Activated B cell treated with CpG ODN at 0.5 μM for 24 hours (primary cell): ENCODE measurements around the gene HAT1. TPM values are rescaled to one million over a fixed set of nuclear protein-coding genes. Genes with fewer than 3 reads are reported as not detected.

ENCODE experiments used
- ATAC-seq: fragments of 200-7000 bp; cut with Tn5 transposase; one replicate; pipeline ENCODE4 v1.10.0; 2021; ENCODE audit warnings: low read depth, mild to moderate bottlenecking, moderate library complexity
- CTCF ChIA-PET: fragments of 350-600 bp; sonication (Branson Sonifier 250); formaldehyde crosslinking; loops from one replicate; lab custom pipeline; 2021; ENCODE audit warnings: antibody characterized with exemption; lab: Charles Lee
- POLR2A ChIA-PET: fragments of 350-600 bp; sonication (Branson Sonifier 250); formaldehyde crosslinking; loops from one replicate; lab custom pipeline; 2021; ENCODE audit warnings: antibody characterized with exemption; lab: Charles Lee
- DNase-seq: peaks from one replicate; pipeline ENCODE4 v3.0.0; 2022
- H3K27ac Mint-ChIP-seq: one replicate; pipeline ENCODE4 v1.8.0; 2020; ENCODE audit warnings: mixed read lengths
- H3K27me3 Mint-ChIP-seq: one replicate; pipeline ENCODE4 v1.8.0; 2021; ENCODE audit warnings: mixed read lengths
- H3K36me3 Mint-ChIP-seq: one replicate; pipeline ENCODE4 v1.8.0; 2021; ENCODE audit warnings: low read depth, mixed read lengths
- H3K4me1 Mint-ChIP-seq: one replicate; pipeline ENCODE4 v1.8.0; 2021; ENCODE audit warnings: mixed read lengths
- H3K4me3 Mint-ChIP-seq: one replicate; pipeline ENCODE4 v1.8.0; 2020; ENCODE audit warnings: mild to moderate bottlenecking, mixed read lengths
- H3K9me3 Mint-ChIP-seq: one replicate; pipeline ENCODE4 v1.8.0; 2020; ENCODE audit warnings: mixed read lengths
- CTCF ChIP-seq: fragments of 200-600 bp; IDR thresholded peaks from one replicate; pipeline ENCODE4 v1.8.0; 2022; ENCODE audit warnings: antibody characterized with exemption, mild to moderate bottlenecking
- intact Hi-C: fragments of 100-400 bp; cut with micrococcal nuclease; formaldehyde crosslinking; loops from one replicate; pipeline ENCODE4 v1.15.1; 2024
- total RNA-seq: library from RNA; stranded (reverse); gene quantifications from 2 replicates; pipeline ENCODE4 v1.2.3, GENCODE V29; 2022

The HAT1 gene
- total RNA-seq, 1 donor from 2014 or later = 36.2 TPM

- POLR2A ChIA-PET = no interaction called here
- H3K9me3 Mint-ChIP-seq = no peaks in the 10 kb centered on the region
Measured at GRCh38 chr2:171919453-171919852, 2.8 kb upstream of the HAT1 start.

GRCh38 chr2:171921970-171922229, 361 bp upstream of the HAT1 start:
- H3K27ac Mint-ChIP-seq = peak overlapping the region; percentile 99
- intact Hi-C loops = loop anchor here (1.0 to 10.0 kb wide), 8 partner anchors 28 to 993 kb away; partner anchors contain the start of genes DCAF17, DLX2, DYNC1I2 and GORASP2
- ChIA-PET CTCF (interaction anchor here (1.0 to 1.5 kb wide), 2 partner anchors 28 to 181 kb away, joined by 3 to 5 read pairs; partner anchors contain the start of genes DLX2 and SLC25A12), POLR2A (interaction anchor here (0.9 to 2.6 kb wide), 5 partner anchors 25 to 235 kb away, joined by 3 to 23 read pairs (median 5); partner anchors contain the start of genes DYNC1I2 and SLC25A12)
- H3K4me3 Mint-ChIP-seq = peak overlapping the region; percentile 100
- no peak for TF ChIP-seq CTCF
- H3K27me3 Mint-ChIP-seq = no peaks in the 10 kb centered on the region
- peaks cover 30% of the 10 kb centered on the region for H3K4me1 Mint-ChIP-seq
- no peaks in the 10 kb centered on the region for H3K9me3 Mint-ChIP-seq
- ATAC-seq (peak; percentile 19), DNase-seq (no peak)
- peaks cover 15% of the 10 kb centered on the region for H3K36me3 Mint-ChIP-seq

More at GRCh38 chr2:171919453-171919852, 2.8 kb upstream of the HAT1 start:
- DNase-seq = no peak
- intact Hi-C loops = no loop called here
- H3K4me1 Mint-ChIP-seq = peaks cover 26% of the 10 kb centered on the region
- CTCF ChIA-PET = no interaction called here
- H3K36me3 Mint-ChIP-seq = peaks cover 7% of the 10 kb centered on the region
- no peak for TF ChIP-seq CTCF
- no peak overlapping the region for H3K27ac Mint-ChIP-seq
- no peak overlapping the region for H3K4me3 Mint-ChIP-seq
- ATAC-seq = no peak
- no peaks in the 10 kb centered on the region for H3K27me3 Mint-ChIP-seq

- Mint-ChIP-seq H3K27me3 (no peaks in the 10 kb centered on the region), H3K36me3 (peaks cover 20% of the 10 kb centered on the region), H3K27ac (peak overlapping the region; percentile 99), H3K9me3 (no peaks in the 10 kb centered on the region), H3K4me1 (peaks cover 33% of the 10 kb centered on the region), H3K4me3 (peak overlapping the region; percentile 100)
- no peak for TF ChIP-seq CTCF
- ATAC-seq (no peak), DNase-seq (no peak)
- intact Hi-C loops = loop anchor here (2.0 to 10.0 kb wide), 3 partner anchors 180 to 994 kb away; partner anchors contain the start of genes DLX2 and GORASP2
- POLR2A ChIA-PET = interaction anchor here (1.4 to 2.6 kb wide), 4 partner anchors 29 to 236 kb away, joined by 4 to 23 read pairs (median 6); partner anchors contain the start of genes DYNC1I2 and SLC25A12
- CTCF ChIA-PET = no interaction called here
Measured at GRCh38 chr2:171923206-171923605, 945 bp downstream of the HAT1 start.

GRCh38 chr2:171924170-171924942, 2.1 kb downstream of the HAT1 start:
- DNase-seq = no peak
- Mint-ChIP-seq H3K36me3 (peaks cover 30% of the 10 kb centered on the region), H3K9me3 (no peaks in the 10 kb centered on the region), H3K27ac (peak overlapping the region; percentile 30), H3K4me1 (peaks cover 33% of the 10 kb centered on the region), H3K4me3 (no peak overlapping the region), H3K27me3 (no peaks in the 10 kb centered on the region)
- TF ChIP-seq CTCF = no peak
- ATAC-seq = no peak
- ChIA-PET POLR2A (no interaction called here), CTCF (no interaction called here)
- intact Hi-C loops = loop anchor here (10.0 kb wide), 1 partner anchor 950 kb away; no protein-coding TSS in a partner anchor

GRCh38 chr2:171930385-171930784, 8.1 kb downstream of the HAT1 start:
- H3K27me3 Mint-ChIP-seq = no peaks in the 10 kb centered on the region
- ATAC-seq (no peak), DNase-seq (no peak)
- ChIA-PET CTCF (no interaction called here), POLR2A (no interaction called here)
- no peak overlapping the region for H3K4me3 Mint-ChIP-seq
- H3K27ac Mint-ChIP-seq = no peak overlapping the region
- TF ChIP-seq CTCF = no peak
- H3K9me3 Mint-ChIP-seq = no peaks in the 10 kb centered on the region
- peaks cover 58% of the 10 kb centered on the region for H3K36me3 Mint-ChIP-seq
- peaks cover 11% of the 10 kb centered on the region for H3K4me1 Mint-ChIP-seq
- intact Hi-C loops = no loop called here
